CD4-positive, alpha-beta T cell treated with Interferon gamma for 1 hour (primary cell): Measurements from ENCODE around the gene CNFN.

Experiments
- DNase-seq: peaks from one replicate; pipeline ENCODE4 v3.0.0-alpha.2; 2020

Gene CNFN

DNA sequence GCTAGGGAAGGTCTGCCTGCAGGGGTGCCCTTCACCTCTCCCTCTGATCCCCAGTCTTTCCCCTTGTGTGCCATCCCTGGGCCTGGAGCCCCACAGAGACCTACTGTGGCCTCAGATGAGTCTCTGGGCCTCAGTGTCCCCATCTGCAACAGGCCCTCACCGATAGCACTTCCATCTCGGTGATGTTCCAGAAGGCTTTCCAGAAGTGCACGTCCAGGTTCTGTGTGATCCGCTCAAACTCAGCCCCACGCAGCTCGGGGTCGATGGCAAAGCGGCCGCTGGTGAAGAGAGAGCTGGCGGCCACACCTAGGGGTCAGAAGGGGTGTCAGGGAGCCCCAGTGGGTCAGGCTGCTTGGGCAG, 17.7 kb upstream of the CNFN start:
- DNase-seq, result no peak

DNA sequence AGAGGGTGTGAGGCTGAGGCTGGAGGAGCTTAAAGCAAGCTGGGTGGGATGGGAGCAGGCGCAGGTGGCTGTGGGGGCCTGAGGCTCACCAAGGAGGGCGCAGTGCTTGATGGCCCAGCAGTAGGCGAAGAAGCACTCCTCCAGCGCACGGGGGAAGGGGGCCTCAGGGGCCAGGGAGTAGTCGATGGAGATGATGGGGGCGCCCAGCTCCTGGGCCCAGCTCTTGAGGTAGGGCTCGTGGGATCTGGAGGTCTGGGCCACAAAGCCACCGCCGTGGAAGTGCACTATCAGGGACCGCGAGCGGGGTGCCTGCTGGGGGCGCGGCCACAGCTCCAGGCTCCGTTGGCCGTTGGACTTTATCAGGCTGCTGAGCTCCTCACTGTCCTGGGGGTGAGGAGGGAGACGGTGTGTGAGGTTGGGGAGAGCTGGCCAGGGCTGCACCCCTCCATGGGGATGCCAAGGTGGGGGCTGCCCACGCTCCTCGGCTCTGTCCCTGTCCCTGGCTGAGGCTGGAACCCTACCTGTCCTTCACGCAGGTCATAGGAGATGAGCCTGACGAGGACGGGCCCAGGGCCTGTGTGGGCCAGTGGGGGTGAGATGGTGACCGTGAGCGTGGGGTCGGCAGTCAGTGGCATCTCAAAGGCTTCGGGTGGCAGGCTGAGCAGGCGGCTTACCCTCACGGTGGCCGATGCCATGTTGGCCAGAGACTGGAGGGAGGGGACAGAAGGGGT, 17.2 kb upstream of the CNFN start:
- DNase-seq, result no peak

DNA sequence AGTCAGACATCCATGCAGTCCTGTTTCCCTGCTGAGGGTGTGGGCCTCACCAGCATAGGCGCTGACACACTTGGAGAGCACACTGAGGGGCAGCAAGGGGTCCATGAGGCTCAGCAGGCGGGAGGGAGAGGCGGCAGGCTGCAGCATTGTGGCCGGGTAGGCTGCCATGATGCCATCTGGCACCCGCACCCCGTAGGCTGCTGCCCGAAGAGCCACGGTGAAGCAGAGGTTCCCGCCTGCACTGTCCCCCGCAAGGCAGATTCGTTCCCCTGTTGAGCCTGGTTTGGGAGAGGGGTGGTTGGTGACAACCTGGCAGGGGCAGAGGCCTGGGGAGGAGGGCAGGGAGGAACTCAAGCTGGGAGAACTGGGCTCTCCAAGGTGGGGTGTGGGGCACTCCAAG, 16.0 kb upstream of the CNFN start:
- DNase-seq, result no peak

DNA sequence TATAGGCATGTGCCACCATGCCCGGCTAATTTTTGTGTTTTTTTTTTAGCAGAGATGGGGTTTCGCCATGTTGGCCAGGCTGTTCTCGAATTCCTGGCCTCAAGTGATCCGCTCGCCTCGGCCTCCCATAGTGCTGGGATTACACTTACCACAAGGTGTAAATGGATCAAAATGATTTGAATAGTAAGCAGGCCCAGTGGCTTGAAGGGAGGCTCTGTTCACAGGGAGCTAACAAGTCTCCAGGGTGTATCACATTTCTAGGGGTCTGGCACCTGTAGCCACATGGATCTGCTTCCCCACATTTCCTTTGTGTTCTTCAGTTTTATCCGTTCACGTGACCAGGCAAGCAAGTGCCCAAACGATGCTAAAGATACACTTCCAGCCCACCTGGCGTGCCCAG, 13.5 kb upstream of the CNFN start:
- no peak for DNase-seq

DNA sequence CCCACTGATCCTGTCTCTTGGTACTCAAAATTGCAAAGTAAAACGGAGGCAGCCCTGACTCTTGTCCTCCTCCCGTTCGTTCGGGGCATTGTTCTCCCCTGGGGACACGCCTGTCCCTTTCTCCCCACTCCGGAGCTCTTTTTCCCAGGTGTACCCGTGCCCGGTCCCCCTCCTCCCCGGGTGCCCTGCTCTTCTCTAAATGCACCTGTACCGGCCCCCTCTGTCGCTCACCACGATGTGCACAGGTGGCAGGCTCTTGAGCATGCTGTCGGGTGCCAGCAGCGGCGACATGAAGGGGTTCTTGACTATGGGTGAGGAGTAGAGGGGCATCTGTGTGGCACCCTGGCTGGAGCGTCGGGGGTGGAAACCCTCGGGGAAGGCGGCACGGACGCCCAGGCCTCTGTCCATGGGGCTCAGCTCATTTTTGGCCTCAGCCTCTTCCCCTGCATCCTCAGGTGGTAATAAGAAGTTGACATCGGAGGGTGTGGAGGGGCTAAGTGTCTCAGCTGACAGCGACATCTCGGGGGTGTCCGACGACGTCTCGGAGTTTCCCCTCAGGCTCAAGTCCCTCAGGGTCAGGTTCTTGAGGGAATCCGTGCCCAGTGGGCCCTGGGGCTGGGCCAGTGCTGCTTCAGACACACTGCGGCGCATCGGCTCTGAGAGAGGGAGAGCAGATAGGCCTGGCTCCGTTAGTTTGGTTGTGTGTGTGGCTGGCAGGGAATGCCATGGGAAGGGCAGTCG, 12.4 kb upstream of the CNFN start:
- no peak for DNase-seq

DNA sequence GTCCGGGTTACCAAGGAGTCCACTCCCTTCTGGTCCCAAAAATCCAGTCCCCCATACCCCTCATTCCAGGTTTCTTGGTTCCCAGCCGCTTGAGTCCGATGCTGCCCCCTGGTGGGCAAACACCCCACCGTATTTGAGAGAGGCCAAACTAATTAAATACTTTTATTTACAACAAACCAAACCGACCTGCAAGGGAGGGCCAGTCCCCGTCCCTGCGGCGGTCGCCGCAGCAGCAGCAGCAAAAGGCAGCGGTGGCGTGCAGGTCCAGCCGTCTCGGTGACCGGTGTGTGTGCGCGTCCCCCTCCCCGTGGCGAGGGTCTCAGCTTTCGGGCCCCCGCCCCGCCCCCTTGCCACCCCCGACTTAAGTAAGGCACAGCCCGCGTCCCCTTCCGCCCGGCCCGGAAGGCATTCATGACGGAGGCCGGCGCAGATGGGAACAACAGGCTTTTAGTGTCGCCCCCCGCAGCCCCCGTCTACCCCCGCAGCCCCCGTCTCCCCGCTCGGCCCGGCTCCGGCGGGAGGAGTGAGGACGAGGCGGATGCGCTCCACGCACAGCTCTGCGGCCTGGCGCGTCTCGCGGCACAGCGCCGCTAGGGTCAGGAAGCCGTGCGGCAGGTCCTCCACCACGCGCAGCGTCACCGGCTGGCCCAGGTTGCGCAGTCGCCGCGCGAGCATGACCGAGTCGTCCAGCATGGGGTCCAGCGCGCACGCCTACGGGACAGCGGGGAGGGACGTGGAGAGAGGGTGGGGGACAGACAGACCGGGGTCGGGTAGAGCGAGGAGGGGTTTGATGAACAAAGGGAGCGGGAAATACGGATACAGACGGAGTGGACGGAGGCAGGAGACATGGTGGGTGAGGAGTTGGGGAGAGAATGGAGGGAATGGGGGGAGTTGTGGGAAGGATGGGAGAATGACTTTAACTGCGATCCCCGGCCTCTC, 11.5 kb upstream of the CNFN start:
- peak; percentile 65 for DNase-seq

DNA sequence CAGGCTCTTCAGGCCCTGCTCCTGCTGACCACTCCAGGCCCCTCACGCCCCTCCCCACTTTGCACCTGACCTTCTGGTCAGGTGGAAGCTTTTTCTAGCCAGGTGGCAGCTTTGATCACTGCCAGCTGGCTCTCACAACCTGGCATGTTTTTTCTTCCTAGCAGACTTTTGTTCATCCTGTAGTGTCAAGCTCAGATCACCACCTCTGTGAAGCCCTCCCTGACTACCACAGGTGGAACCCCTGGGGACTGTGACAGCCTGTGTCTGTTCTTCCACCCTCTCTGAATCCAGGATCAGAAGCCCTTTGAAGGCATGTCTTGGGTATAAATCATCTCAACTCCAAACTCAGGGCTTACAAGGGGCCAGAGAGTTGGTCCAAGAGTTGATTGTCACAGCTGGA, 10.3 kb upstream of the CNFN start:
- no peak for DNase-seq

DNA sequence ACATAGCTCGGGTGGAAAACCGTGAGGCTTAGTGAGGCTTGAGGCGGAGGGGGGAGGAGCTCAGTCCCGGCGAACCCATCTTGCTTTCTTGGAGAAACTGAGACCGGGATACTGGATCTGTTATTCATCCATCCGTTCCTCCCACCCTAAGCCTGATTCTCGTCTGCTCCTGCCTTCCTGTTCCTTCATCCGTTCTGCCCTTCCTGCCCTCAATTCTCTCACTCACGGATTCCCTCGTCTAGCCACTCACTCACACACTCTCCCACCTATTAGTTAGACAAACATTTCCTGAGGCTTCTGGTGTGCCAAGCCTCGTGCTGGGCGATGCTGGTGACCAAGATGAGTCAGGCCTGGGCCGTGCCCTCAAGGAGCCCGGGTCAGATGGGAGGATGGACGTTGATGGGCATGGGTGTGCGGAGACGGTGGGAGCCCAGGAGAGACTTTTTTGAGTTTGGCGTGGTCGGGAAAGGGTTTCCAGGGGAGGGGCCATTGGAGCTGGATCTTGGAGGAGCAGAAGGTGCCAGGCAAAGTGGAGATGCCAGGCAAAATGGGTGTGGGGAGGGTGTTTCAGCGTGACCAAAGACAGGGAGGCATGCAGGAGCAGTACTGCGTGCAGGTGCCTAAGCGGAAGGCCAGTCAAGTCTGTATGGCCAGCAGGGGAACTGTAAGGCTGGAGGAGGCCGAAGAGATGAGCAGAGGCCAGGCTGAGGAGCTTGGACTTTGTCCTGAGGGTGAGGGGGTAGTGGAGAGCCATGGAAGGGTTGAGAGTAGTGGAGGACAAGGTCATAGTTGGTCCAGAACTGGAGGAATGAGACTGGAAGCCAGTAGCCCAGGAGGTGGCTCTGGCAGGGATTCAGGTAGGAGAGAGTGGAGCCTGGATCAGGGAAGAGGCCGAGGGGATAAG, 7.4 kb upstream of the CNFN start:
- no peak for DNase-seq

DNA sequence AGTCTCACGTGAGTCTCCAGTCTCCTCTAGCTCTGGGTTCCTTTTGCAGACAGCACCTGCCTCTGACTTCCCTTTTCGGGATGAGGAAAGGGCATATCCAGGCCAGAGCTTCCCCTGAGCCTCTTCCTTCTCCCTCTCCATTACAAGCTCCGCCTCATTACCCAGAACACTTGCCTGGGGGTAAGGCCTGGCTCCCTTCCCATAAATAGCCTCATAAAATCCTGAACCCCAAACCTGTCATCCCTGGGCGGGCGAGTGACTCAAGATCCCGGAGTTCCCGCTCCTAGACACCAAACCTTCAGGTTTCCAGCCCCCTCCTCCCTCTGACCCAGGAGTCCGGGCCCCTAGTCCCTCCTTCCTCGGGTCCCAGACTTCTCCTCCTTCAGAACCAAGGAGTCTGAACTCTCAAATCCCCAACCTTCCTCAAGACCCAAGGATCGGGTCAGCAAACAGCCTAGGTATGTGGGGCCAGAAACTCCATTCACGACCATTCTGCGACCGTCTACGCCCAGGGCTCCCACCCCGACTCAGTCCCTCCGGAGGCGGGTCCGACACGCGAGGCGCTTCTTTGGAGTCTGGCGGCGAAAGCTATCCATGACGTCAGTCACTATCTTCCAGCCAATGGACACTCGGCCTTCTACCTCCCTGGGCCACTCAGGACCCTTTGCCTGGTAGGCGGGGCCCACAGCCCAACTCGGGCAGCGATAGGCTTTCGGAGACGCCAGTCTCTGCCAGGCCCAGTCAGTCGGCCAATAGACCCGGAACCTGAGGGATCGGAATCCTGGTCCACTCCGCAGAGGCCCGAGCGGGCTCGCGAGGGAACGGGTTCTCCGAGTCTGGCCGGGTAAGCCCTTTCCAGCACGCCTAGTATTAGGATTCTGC, 6.5 kb upstream of the CNFN start:
- peak; percentile 97 for DNase-seq

DNA sequence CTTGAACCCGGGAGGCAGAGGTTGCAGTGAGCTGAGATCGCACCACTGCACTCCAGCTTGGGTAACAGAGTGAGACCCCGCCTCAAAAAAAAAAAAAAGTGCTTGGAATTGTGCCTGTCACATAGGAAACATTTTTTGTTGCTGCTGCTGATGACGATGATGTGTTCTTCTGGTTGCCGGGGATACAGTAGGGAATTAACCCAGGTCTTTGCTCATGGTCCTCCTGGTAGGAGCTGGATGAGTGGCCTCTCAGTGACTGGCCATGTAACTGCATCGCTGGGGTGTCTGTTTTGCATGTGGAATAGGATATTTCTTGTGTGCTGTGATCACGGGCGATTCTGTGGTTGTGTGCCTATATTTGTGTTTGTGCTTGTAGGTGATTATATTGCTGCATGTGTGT, 4.7 kb upstream of the CNFN start:
- DNase-seq, result no peak

DNA sequence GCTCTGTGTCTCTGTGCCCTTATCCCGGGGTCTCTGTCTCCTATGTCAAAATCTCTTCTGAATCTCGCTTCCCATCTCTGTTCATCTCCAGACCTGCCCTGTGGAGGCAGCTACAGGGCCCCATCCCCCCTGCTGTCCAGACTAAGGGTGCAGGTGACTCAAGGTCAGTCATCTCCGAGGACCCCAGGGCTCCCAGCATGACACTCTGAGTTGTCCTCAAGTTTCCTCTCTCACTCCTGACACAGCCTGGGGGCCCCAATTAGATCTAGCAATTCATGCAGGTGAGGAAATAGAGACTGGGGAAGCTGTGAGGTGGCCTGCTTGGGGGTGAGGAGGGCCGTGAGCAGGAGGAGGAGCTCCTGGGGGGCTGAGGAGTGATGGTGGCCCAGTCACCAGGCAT, 2.1 kb upstream of the CNFN start:
- DNase-seq, result no peak

DNA sequence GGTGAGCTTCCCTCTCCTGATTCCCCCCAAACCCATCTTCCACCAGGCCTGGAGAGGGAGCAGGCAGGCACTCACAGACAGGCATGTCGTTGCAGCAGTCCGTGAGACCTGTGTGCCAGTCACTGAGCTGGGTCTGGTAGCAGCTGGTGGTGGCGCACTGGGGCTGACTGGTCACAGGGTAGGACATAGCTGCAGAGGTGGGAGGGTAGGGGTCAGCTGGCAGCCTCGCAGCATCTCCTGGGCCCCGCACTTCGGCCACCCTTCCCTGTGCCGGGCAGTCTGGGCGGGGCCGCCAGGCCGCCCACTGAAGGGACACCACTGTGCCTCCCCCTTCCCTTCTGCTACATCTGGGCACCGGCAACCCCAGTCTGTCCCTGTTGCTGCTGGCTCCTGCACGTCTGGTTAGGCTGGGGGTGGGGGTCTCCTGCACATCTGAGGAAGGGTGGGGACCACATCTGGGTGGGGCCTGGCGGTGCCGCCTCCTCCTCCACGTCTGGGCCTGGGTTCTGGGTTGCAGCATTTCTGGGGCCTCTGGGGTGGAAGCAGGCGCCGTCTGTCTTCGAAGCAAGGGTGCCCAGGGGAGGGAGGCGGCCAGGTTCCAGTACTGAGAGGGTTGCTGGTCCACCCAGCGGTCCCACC, 1.1 kb downstream of the CNFN start:
- DNase-seq, result no peak

DNA sequence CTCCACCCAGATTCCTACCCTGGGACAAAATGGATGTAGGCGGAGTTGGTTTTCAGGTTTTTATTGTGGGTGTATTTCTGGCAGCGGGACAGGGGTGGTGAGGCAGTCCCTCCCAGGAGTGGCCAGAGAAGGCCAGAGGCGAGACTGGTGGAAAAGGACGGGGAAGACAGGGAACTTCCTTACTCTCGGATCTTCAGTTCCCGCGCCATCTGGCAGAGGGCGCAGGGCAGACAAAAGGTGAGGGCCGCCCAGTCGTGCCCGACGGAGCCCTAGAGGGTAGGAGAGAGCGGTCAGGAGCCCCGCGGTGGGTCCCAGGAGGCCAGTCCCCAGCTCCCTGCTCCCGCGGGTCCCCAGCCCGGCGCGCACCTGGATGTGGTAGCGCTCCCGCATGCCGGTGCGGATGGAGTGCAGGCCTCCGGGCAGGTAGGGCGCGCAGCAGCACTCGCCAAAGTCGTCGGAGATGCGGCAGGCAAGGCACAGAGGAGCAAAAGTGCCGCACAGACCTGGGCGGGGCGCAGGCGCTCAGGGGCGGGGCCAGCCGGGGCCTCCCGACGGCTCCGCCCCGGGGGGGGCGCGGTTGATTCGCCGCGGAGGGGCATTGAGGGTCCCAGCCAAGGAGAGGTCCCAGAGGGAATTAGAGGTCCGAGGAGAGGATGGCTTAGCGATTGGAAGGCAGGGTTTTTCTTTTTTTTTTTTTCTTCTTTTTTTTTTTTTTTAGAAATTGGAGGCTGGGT, 3.0 kb downstream of the CNFN start:
- DNase-seq, result peak; percentile 69

DNA sequence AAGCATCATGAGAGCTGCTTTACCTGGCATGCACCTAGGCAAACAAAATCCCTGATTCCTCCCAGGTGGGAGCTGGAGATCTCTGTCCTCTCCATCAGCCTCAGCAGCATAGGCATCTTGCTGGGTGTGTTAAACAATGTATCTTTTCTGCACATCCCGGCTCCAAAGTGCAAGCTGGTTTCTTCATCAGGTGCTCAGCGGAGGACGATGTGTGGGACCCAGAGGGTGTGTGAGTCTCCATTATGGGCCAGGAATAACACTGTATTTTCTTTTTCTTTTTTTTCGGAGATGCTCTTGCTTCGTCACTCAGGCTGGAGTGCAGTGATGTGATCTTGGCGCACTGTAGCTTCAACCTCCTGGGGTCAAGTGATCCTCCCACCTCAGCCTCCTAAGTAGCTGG, 9.9 kb downstream of the CNFN start:
- DNase-seq, result no peak

DNA sequence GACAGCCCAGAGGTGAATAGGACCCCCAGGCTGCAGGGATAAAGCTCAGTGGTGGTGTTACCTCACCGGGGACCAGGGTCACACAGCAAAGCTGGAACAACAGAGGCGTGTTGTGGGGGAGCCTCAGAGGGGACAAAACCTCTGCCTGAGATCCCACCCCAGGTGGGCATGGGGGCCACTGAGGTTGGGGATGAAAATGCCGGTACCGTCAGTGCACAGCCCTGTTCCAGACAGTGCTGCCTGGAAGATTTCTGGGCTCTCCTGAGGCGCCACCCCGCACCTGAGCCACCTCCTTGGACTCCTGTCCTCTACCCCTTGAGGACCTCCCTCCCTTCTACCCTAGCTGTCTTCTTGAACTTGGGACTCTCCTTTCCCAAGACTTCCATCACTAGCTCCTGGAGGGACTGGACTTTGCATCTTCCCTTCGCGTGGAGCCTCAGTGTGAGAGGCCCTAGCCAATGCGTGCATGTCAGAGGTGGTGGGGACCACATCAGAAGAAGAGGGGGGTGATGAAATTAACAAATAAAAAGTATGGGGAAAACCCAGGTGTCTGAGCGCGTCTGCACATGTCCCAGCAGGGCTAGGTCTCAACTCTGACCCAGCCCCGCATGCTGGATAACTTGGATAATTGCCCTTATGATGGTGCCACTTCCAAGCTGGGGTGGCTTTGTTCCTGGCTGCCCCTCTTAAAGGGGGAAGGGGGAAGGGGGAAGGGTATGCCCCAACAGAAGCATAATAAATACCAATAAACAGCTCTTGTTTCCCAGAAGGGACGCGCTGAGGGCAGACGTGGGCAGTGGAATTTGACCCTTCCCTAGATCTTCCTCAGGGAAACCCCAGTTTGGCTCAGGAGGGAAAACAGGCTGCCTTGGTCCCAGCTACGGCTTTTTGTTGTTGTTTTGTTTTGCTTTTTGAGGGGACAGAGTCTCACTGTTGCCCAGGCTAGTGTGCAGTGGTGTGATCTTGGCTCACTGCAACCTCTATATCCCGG, 11.6 kb downstream of the CNFN start:
- no peak for DNase-seq

DNA sequence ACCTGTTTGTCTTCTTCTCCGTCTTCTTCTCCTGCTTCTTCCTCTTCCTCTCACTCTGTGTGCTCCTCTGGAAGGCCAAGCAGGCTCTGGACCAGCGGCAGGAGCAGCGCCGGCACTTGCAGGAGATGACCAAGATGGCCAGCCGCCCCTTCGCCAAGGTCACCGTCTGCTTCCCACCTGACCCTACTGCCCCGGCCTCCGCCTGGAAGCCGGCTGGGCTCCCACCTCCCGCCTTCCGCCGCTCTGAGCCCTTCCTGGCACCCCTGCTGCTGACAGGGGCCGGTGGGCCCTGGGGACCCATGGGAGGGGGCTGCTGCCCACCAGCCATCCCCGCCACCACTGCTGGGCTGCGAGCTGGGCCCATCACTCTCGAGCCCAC, 13.9 kb downstream of the CNFN start:
- no peak for DNase-seq

DNA sequence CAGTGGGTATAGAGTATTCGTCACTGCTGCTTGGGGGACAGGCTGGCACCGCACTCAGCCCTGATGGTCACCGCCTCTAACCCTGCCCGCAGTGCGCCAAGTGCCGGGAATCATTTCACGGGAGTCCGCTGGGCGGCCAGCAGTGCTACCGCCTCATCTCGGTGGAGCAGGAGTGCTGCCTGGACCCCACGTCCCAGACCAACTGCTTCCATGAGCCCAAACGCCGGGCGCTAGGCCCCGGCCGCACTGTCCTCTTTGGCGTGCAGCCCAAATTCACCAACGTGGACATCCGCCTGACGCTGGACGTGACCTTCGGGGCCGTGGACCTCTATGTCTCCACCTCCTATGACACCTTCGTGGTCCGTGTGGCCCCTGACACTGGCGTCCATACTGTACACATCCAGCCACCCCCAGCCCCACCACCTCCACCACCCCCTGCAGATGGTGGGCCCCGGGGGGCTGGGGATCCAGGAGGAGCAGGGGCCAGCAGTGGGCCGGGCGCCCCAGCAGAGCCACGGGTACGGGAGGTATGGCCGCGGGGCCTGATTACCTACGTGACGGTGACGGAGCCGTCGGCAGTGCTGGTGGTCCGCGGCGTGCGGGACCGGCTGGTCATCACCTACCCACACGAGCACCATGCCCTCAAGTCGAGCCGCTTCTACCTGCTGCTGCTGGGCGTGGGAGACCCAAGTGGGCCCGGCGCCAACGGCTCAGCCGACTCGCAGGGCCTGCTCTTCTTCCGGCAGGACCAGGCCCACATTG, 14.5 kb downstream of the CNFN start:
- DNase-seq, result no peak

DNA sequence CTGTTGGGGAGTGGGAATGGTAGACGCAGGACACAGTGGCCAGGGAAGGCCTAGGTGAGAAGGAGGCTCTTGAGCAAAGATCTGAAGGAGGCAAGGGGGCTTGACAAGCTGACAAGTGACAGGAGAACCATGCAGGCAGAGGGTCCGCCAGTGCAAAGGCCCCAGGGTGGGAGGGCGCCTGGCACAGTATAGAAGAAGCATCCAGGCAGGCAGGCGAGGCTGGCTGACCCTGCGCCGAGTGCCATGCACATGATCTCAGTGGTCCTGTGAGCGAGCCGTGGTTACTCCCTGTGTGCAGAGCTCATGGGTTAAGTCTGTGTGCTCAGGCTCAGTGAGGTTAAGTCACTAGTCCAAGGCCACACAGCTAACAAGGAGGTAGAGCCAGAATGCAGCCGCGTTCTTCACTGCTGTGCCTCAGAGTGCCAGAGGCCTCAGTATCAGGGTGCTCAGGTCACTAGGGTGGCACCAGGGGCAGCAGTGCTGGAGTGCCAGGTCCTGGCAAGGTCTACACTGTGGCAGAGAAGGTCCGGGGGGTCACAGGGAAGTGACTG, 15.2 kb downstream of the CNFN start:
- no peak for DNase-seq
